ENCODE results near the gene ASIC1. TPM values are rescaled to one million over a fixed set of nuclear protein-coding genes. Genes with fewer than 3 reads are reported as not detected.

Gene ASIC1
- total RNA-seq, 1 donor: 0.72 TPM

GRCh38 chr12:50050119-50050385, 7.3 kb upstream of the ASIC1 start:
- Histone ChIP-seq H3K4me1 (ENCODE audit: insufficient read depth, low read length) (no peaks in the 10 kb centered on the region), H3K4me3 (ENCODE audit: insufficient read depth, low read length) (peak overlapping the region; percentile 54), H2AFZ (ENCODE audit: low read length) (no peak overlapping the region), H3K4me2 (ENCODE audit: insufficient read depth, low read length) (peak overlapping the region; percentile 45), H4K20me1 (ENCODE audit: insufficient read depth, low read length) (no peaks in the 10 kb centered on the region), H3K27me3 (ENCODE audit: insufficient read depth, low read length) (peaks cover 36% of the 10 kb centered on the region), H3K27ac (ENCODE audit: low read depth, low read length) (no peak overlapping the region), H3K36me3 (ENCODE audit: insufficient read depth, low read length) (no peaks in the 10 kb centered on the region), H3K9me3 (ENCODE audit: low read depth, low read length) (no peaks in the 10 kb centered on the region), H3K79me2 (ENCODE audit: insufficient read depth, low read length) (no peaks in the 10 kb centered on the region)
- no peak for DNase-seq (ENCODE audit: insufficient read length, low spot score, missing footprints)
- TF ChIP-seq CTCF (IDR thresholded peaks at IDR 0.05; ENCODE audit: extremely low read depth, low read depth, low read length): no peak

DNA sequence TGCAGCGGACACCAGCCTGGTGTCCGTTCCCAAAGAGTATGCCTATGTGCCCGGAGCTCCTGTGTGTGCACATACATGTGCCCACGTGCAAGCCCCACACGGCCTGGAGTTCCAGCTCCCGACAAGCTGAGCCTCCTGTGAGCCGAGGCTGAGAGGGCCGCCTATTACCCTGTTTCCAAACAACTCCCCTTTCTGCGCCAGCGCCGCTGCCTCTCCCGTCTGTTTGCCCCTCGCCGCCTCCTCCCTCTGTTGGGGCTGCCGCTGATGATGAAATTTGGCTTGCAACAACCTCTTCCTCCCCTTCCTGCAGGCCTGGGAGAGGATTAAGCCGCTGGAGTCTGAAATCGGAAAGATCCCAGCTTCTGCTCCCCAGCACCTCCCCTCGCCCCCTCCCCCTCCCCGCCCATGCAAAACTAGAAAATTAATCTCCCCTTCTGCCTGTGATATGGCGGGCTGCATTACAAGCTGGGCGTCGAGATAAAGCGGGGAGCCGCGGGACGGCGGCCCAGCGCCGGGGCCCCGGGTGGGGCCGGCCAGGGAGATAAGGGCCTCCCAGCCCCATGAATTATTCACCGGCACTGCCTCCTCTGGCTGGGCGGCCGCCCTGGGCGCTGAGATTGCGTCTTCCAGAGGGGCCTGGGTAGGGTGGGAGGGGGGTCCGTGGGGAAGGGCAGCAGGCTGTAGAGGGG, 6.8 kb upstream of the ASIC1 start:
- DNase-seq (ENCODE audit: insufficient read length, low spot score, missing footprints): peak; percentile 90
- Histone ChIP-seq H2AFZ (ENCODE audit: low read length) (peak overlapping the region; percentile 72), H4K20me1 (ENCODE audit: insufficient read depth, low read length) (no peaks in the 10 kb centered on the region), H3K4me3 (ENCODE audit: insufficient read depth, low read length) (peak overlapping the region; percentile 54), H3K27ac (ENCODE audit: low read depth, low read length) (no peak overlapping the region), H3K4me2 (ENCODE audit: insufficient read depth, low read length) (peak overlapping the region; percentile 45), H3K27me3 (ENCODE audit: insufficient read depth, low read length) (peaks cover 36% of the 10 kb centered on the region), H3K9me3 (ENCODE audit: low read depth, low read length) (no peaks in the 10 kb centered on the region), H3K79me2 (ENCODE audit: insufficient read depth, low read length) (no peaks in the 10 kb centered on the region), H3K4me1 (ENCODE audit: insufficient read depth, low read length) (no peaks in the 10 kb centered on the region), H3K36me3 (ENCODE audit: insufficient read depth, low read length) (no peaks in the 10 kb centered on the region)
- no peak for TF ChIP-seq CTCF (IDR thresholded peaks at IDR 0.05; ENCODE audit: extremely low read depth, low read depth, low read length)

DNA sequence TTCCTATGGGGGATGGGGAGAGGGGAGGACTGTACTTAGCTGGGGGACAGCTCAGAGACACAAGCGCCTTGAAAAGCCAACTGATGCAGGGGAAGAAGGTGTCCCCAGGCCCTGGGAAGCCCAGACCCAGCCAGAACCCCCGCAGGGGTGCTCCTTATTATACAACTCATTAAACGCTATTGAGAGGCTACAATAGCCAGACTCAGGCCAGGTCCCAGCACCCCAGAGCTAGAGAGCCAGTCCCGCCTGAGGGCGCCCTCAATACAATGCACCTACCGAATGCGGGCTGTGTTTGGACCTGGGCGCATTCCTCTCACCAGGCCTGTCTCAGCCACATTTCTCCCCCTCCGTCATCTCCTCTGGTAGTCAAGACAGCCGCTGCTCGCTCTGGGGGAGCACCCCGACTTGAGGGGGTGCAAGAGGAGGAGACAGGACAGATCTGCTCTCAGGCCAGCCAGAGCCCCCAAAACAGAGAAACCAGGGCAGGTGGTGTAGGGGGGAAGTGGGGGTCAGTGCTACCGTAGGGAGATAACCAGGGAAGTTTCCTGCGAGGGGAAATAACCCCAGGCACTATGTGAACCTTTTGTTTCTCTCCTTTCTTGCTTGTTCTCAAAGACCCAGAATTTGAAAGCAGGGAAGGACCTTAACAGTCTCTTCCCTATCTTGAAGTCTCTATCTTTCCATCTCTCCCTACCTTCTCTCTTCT, 6.1 kb upstream of the ASIC1 start:
- H4K20me1 ChIP-seq (ENCODE audit: insufficient read depth, low read length): no peaks in the 10 kb centered on the region
- H3K4me3 ChIP-seq (ENCODE audit: insufficient read depth, low read length): no peak overlapping the region
- no peak overlapping the region for H3K27ac ChIP-seq (ENCODE audit: low read depth, low read length)
- DNase-seq (ENCODE audit: insufficient read length, low spot score, missing footprints): peak; percentile 73
- no peak overlapping the region for H3K4me2 ChIP-seq (ENCODE audit: insufficient read depth, low read length)
- no peaks in the 10 kb centered on the region for H3K36me3 ChIP-seq (ENCODE audit: insufficient read depth, low read length)
- H3K79me2 ChIP-seq (ENCODE audit: insufficient read depth, low read length): no peaks in the 10 kb centered on the region
- peaks cover 39% of the 10 kb centered on the region for H3K27me3 ChIP-seq (ENCODE audit: insufficient read depth, low read length)
- H3K4me1 ChIP-seq (ENCODE audit: insufficient read depth, low read length): no peaks in the 10 kb centered on the region
- TF ChIP-seq CTCF (IDR thresholded peaks at IDR 0.05; ENCODE audit: extremely low read depth, low read depth, low read length): no peak
- H3K9me3 ChIP-seq (ENCODE audit: low read depth, low read length): no peaks in the 10 kb centered on the region
- H2AFZ ChIP-seq (ENCODE audit: low read length): no peak overlapping the region

DNA sequence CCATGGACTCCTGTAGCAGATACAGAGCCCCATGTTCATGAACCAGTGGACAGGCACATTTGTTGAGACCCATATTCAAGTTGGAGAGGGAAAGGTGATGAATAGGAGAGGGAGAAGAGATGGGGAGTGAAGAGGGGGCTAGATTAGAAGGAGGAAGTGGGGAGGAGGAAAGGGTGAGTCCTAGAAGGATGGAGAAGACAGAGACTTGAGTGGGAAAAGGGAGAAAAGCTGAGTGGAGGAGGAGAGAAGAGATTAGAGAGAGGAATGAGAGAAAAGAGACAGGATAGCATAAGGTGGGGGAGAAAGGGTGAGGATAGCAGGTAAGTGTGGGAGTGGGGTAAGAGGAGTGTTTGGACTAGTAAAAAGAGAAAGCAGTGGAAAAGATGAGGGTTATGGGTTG, 4.9 kb upstream of the ASIC1 start:
- H3K79me2 ChIP-seq (ENCODE audit: insufficient read depth, low read length): no peaks in the 10 kb centered on the region

More for the DNA sequence above, 4.9 kb upstream of the ASIC1 start:
- no peak overlapping the region for H3K4me2 ChIP-seq (ENCODE audit: insufficient read depth, low read length)
- no peaks in the 10 kb centered on the region for H3K36me3 ChIP-seq (ENCODE audit: insufficient read depth, low read length)
- H3K4me3 ChIP-seq (ENCODE audit: insufficient read depth, low read length): no peak overlapping the region
- H3K4me1 ChIP-seq (ENCODE audit: insufficient read depth, low read length): peaks cover 6% of the 10 kb centered on the region
- H4K20me1 ChIP-seq (ENCODE audit: insufficient read depth, low read length): peaks cover 3% of the 10 kb centered on the region
- H3K9me3 ChIP-seq (ENCODE audit: low read depth, low read length): no peaks in the 10 kb centered on the region
- TF ChIP-seq CTCF (IDR thresholded peaks at IDR 0.05; ENCODE audit: extremely low read depth, low read depth, low read length): no peak
- peaks cover 48% of the 10 kb centered on the region for H3K27me3 ChIP-seq (ENCODE audit: insufficient read depth, low read length)
- peak; percentile 49 for DNase-seq (ENCODE audit: insufficient read length, low spot score, missing footprints)
- H3K27ac ChIP-seq (ENCODE audit: low read depth, low read length): no peak overlapping the region
- no peak overlapping the region for H2AFZ ChIP-seq (ENCODE audit: low read length)
